Type B pancreatic cell (in vitro differentiated cells): ENCODE data around the gene ZDHHC8. TPM values are rescaled to one million over a fixed set of nuclear protein-coding genes. Genes with fewer than 3 reads are reported as not detected.

ENCODE experiments used
- DNase-seq: peaks from one replicate; pipeline ENCODE4 v3.0.0; 2021; ENCODE audit warnings: mixed read lengths; ENCODE audit not compliant: unreplicated experiment; ENCODE audit errors: extremely low spot score
- H3K27ac Mint-ChIP-seq: 2 replicates; pipeline ENCODE4 v1.8.0; 2021; ENCODE audit warnings: mild to moderate bottlenecking, mixed read lengths
- H3K27me3 Mint-ChIP-seq: 2 replicates; pipeline ENCODE4 v1.8.0; 2021; ENCODE audit warnings: mixed read lengths
- H3K36me3 Mint-ChIP-seq: 2 replicates; pipeline ENCODE4 v1.8.0; 2021; ENCODE audit warnings: mixed read lengths
- H3K4me1 Mint-ChIP-seq: one replicate; pipeline ENCODE4 v1.8.0; 2021; ENCODE audit warnings: mixed read lengths; ENCODE audit not compliant: unreplicated experiment
- H3K4me3 Mint-ChIP-seq: 2 replicates; pipeline ENCODE4 v1.8.0; 2021; ENCODE audit warnings: mild to moderate bottlenecking, mixed read lengths
- H3K9me3 Mint-ChIP-seq: 2 replicates; pipeline ENCODE4 v1.8.0; 2021; ENCODE audit warnings: mixed read lengths
- CTCF ChIP-seq: fragments of 200-600 bp; sonication (generic); conservative IDR thresholded peaks from 2 replicates; pipeline ENCODE4 v1.5.0; 2021; ENCODE audit warnings: antibody characterized with exemption, mild to moderate bottlenecking
- total RNA-seq: library from RNA; stranded (reverse); gene quantifications from 2 replicates; pipeline ENCODE4 v1.2.1, GENCODE V29; 2021; ENCODE audit warnings: low replicate concordance

ZDHHC8 gene
- total RNA-seq, 1 donor from 2014 or later, result 73.6 TPM

GRCh38 chr22:20140107-20140445 is 8.5 kb downstream of the ZDHHC8 start:
- Mint-ChIP-seq H3K4me1 (peaks cover 6% of the 10 kb centered on the region), H3K27me3 (no peaks in the 10 kb centered on the region), H3K9me3 (no peaks in the 10 kb centered on the region), H3K4me3 (no peak overlapping the region), H3K36me3 (no peaks in the 10 kb centered on the region), H3K27ac (no peak overlapping the region)
- DNase-seq, result no peak
- TF ChIP-seq CTCF, result no peak

- H3K4me3 Mint-ChIP-seq, result no peak overlapping the region
- DNase-seq, result no peak
- TF ChIP-seq CTCF, result no peak
- no peaks in the 10 kb centered on the region for H3K27me3 Mint-ChIP-seq
- H3K36me3 Mint-ChIP-seq, result no peaks in the 10 kb centered on the region
- H3K4me1 Mint-ChIP-seq, result peaks cover 6% of the 10 kb centered on the region
- H3K9me3 Mint-ChIP-seq, result no peaks in the 10 kb centered on the region
- H3K27ac Mint-ChIP-seq, result no peak overlapping the region
Measured at GRCh38 chr22:20140521-20140964, 8.9 kb downstream of the ZDHHC8 start.

- TF ChIP-seq CTCF, result no peak
- Mint-ChIP-seq H3K27me3 (no peaks in the 10 kb centered on the region), H3K4me1 (peaks cover 3% of the 10 kb centered on the region), H3K36me3 (no peaks in the 10 kb centered on the region), H3K4me3 (no peak overlapping the region), H3K9me3 (no peaks in the 10 kb centered on the region), H3K27ac (no peak overlapping the region)
- no peak for DNase-seq
Measured at GRCh38 chr22:20141186-20142077, 9.8 kb downstream of the ZDHHC8 start.

GRCh38 chr22:20142711-20143621 is 11.4 kb downstream of the ZDHHC8 start:
- Mint-ChIP-seq H3K4me3 (no peak overlapping the region), H3K4me1 (no peaks in the 10 kb centered on the region), H3K36me3 (no peaks in the 10 kb centered on the region), H3K9me3 (no peaks in the 10 kb centered on the region), H3K27ac (no peak overlapping the region), H3K27me3 (no peaks in the 10 kb centered on the region)
- no peak for DNase-seq
- no peak for TF ChIP-seq CTCF

- no peaks in the 10 kb centered on the region for H3K9me3 Mint-ChIP-seq
- no peak overlapping the region for H3K4me3 Mint-ChIP-seq
- H3K4me1 Mint-ChIP-seq, result no peaks in the 10 kb centered on the region
- DNase-seq, result no peak
- TF ChIP-seq CTCF, result no peak
- no peaks in the 10 kb centered on the region for H3K36me3 Mint-ChIP-seq
- H3K27ac Mint-ChIP-seq, result no peak overlapping the region
- H3K27me3 Mint-ChIP-seq, result no peaks in the 10 kb centered on the region
Measured at GRCh38 chr22:20143883-20144665, 12.5 kb downstream of the ZDHHC8 start.
